GM23248 (cell line): ENCODE results near the gene TMBIM4.

Experiments used
- EZH2 ChIP-seq: fragments of 200-600 bp; sonication (generic); IDR thresholded peaks from 2 replicates; pipeline ENCODE4 v1.6.1; 2018; ENCODE audit warnings: antibody characterized with exemption, mild to moderate bottlenecking; ENCODE audit not compliant: insufficient read depth, poor library complexity, severe bottlenecking
- EZH2phosphoT487 ChIP-seq: fragments of 200-600 bp; sonication (generic); IDR thresholded peaks from 2 replicates; pipeline ENCODE4 v1.6.1; 2018; ENCODE audit warnings: antibody characterized with exemption, moderate library complexity, mild to moderate bottlenecking, low read depth; ENCODE audit not compliant: insufficient read depth

DNA sequence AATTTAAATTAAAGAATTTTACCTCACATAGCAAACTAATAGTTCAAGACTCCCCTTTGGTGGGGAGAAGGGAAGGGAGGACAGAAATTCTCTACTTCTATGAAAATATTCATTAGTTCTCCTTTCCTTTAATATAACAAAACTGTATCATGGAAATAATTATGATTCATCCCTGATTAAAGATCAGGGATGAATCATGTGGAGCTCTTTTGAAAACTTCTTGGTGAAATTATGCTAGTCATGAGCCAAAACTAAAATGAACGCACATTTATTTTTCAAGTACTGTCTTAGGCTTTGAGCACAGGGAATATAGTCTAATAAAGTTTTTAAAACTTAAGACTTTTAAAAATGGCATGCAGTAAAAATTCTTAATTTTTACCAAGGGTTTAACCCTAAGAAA is 17.1 kb downstream of the TMBIM4 start:
- TF ChIP-seq EZH2phosphoT487 (no peak), EZH2 (no peak)
